Stimulated activated CD8-positive, alpha-beta memory T cell treated with anti-CD3 and anti-CD28 coated beads, Interleukin-12 subunit alpha, Interleukin-12 subunit beta, amount 100 ng/mL, for 24 hours (primary cell): ENCODE data around the gene CCDC24.

Source experiments
- DNase-seq: peaks from one replicate; pipeline ENCODE4 v3.0.0-alpha.2; 2020; ENCODE audit errors: extremely low read depth

The CCDC24 gene

DNA sequence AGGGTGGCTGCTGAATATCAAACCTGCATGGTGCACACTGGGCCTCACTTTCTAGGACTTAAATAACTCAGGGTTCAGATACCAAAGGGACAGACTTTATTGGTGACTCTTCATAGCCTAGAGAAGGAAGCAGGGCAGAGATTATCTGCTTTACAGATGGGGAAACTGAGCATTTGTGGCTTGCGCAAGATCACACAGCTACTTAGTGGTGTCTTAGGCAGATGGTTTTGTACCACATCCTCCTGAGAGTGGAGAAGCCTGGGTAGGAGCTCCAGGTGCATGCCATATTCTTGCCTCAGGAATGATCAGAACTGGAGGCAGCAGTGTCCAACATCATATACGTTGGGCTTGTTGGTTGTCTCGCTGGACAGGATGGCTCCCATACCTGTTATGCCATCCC lies 28.4 kb upstream of the CCDC24 start:
- DNase-seq: no peak

DNA sequence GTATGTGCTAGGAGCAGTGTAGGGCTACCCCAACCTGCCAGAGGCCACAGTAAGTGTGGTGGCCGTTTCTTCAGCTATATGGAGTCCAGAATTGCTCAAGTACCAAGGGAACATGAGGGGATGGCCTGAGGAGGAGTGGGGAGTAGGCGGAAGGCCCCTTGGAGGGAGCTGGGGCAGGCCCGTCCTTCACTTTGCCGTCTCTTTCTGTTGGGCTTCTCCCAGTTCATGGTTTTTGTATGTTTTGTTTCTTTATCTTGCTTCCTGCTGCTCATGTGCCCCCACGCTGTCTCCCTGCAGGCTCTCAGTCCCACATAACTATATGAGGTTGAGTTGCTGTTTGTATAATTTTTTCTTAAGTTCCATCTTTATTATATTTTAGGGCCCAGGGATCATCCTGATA lies 27.5 kb upstream of the CCDC24 start:
- no peak for DNase-seq

DNA sequence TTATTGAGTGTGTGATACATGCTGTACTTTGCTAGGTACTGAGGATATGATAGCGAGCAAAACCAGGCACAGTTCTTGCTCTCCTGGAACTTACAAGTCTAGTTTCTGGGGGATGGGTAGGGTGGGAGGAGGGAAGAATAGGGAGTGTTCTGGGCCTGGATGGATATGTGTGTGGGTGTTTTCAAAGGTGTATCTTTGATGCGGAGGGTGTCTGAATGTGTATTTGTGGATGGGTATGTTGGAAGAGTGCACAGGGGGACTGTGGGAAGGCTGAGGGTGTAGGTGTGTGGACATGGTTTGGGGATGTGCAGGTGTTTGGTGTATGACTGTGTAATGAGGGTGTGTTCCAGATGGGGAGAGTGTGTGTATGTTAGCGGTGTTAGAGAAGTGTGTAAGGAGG lies 26.1 kb upstream of the CCDC24 start:
- DNase-seq: no peak

DNA sequence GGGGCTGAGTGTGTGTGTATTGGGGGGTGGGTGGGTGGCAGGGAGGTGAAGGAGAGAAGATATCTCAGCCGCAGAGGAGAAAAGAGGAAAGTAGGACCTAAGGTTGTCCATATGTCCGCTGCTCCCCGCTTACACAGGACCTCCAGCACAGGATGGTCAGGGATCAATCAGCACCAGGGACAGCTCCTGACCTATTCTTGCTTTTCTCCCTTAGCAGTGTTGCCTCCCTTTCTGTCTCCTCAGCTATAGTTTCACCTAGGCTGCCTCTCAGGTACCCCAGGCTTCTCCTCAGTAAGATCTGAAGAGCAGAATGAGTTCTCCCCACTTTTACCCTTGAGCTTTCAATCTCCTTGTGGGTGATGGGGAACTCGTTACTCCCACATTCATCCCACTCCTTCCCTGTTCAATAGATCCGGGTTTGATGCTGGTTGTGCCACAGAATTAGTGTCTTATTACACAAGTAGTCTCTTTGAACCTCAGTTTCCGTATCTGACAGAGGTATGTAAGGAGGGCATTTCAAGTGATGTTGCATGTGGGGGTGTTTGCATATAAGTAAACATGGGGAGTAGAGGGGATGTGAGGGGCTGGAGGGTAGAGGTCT lies 23.0 kb upstream of the CCDC24 start:
- DNase-seq: no peak

DNA sequence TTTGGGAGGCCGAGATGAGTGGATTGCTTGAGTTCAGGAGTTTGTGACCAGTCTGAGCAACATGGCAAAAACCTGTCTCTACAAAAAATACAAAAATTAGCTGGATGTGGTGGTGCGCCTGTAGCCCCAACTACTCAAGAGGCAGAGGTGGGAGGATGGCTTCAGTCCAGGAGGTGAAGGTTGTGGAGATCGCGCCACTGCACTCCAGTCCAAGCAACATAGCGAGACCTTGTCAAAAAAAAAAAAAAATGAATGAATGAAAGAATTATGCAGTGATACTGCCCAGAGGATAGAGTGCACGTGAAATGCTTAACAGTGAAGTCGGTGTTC lies 22.0 kb upstream of the CCDC24 start:
- no peak for DNase-seq

DNA sequence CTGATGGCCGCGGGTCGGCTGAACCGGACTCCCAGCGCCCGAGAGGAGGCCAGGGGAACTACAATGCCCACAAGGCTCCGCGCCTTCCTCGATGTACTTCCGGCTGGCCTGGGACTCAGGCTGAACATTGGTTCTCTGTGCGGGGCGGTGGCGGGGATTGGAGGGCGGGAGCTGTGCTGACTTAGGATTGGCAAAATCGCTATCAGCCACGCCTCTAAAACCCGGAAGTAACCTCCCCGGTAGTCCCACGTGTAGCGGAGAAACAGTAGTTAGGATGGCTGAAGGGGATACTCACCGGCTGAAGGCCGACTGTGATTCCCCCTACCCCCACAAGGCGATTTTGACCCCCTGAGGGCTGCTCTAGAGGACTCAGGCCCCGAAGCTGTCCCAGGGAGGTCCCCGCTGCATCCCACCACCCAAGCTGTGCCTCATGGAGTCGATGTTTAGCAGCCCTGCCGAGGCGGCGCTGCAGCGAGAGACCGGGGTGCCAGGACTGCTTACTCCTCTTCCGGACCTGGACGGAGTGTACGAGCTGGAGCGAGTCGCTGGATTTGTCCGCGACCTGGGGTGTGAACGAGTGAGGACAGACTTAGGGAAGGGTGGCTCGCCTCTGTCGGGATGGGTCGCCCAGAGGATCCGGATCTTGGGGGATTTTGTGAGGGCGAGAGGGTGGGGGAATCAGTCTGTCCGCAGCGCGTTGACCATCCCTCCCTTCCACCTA lies 21.5 kb upstream of the CCDC24 start, which contains the start of gene DPH2:
TSS of gene DPH2 (plus strand) at position 265 of the 721 bp plus-strand sequence. CDS start at position 431, 166 bp downstream.
- DNase-seq: peak; percentile 94

DNA sequence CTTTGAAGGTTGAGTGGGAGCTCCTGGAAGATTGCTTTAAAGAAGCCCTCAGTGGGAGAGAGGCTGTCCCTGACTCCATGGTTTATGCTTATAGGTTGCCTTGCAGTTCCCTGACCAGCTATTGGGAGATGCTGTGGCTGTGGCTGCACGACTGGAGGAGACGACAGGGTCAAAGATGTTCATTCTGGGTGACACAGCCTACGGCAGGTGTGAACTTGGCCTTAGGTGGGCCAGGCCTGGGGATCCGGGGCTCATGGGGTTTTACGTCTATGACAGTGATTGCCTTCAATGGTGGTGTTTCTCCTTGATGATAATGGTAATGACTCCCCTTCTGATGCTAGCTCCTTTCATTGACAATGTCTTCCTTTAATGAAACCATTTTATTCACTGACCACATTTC lies 20.9 kb upstream of the CCDC24 start:
- DNase-seq: no peak

DNA sequence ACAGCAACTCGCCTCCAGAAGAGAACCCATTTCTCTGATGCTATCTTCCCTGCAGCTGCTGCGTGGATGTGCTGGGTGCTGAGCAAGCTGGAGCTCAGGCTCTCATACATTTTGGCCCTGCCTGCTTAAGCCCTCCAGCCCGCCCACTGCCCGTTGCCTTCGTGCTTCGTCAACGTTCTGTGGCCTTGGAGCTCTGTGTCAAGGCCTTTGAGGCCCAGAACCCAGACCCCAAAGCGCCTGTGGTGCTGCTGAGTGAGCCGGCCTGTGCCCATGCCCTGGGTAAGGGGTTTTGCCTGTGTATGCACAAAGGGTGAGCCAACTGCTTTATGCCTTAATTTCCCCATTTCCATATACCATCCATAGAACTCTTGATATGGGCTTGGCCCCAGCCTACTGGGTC lies 20.5 kb upstream of the CCDC24 start:
- no peak for DNase-seq

DNA sequence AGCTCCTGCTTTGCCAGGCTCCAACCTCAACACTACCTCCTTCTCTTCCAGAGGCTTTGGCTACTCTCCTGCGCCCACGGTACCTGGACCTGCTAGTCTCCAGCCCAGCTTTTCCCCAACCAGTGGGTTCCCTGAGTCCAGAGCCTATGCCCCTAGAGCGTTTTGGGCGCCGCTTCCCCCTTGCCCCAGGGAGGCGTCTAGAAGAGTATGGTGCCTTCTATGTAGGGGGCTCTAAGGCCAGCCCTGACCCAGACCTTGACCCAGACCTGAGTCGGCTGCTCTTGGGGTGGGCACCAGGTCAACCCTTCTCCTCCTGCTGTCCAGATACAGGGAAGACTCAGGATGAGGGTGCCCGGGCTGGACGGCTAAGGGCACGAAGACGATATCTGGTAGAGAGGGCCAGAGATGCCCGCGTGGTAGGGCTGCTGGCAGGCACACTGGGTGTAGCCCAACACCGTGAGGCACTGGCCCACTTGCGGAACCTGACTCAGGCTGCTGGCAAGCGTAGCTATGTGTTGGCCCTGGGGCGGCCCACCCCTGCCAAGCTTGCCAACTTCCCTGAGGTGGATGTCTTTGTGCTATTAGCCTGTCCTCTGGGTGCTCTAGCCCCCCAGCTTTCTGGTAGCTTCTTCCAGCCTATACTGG lies 19.9 kb upstream of the CCDC24 start:
- DNase-seq: no peak

DNA sequence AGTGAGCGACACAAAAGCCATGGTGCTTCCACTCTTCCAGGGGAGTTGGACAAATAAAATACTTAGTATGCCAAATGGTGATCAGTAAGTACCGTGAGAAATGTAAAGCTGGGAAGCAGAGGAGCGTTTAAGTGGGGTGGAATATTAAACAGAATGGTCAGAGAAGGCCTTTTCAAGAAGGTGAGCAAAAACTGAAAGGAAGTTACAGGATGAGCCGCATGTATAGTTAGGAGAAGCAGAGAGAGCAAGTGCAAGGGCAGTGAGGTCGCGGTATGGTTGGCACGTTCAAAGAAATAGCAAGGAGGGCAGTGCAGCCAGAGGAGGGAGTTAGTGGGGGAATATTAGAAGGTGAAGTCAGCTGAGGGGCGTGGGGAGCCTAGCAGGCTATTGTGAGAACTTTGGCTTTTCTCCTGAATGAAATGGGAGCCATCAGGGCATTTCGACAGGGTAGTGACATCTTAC lies 17.4 kb upstream of the CCDC24 start:
- no peak for DNase-seq

DNA sequence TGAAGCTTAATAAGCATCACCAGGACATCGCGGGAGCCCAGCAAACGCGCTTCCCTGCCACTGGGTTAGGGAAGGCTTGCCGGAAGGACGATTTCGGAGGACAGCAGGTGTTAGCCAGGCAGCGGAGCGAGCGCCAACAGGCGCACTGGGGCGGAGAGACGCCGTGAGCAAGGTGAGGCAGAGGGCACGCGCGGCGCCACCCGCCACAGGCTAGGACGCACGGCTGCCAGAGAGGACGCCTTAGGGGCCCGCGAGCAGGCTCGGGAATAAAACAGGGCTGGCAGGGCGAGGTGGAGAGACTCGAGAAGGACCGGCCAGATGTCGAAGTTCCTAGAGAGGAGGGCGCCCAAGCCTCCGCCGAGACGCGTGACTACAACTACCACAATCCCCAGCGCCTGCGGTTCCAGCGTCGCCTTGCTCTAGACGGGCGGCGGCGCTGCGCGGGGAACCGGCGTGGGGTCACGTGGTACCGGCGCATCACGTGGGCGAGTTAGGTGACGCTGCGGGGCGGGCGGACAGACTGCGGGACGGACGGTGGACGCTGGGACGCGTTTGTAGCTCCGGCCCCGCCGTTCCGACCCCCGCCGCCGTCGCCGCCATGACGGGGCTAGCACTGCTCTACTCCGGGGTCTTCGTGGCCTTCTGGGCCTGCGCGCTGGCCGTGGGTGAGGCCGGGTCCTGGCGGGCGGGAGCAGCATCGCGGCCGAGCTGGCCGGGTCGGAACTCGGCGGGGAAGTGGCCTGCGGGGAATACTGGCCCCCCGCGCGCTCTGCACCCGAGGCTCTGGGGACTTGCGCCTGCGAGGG lies 16.8 kb upstream of the CCDC24 start, which contains the start of gene ATP6V0B:
TSS of gene ATP6V0B (plus strand) at position 518 of the 806 bp plus-strand sequence. CDS start at position 599, 81 bp downstream.
- DNase-seq: peak; percentile 95

DNA sequence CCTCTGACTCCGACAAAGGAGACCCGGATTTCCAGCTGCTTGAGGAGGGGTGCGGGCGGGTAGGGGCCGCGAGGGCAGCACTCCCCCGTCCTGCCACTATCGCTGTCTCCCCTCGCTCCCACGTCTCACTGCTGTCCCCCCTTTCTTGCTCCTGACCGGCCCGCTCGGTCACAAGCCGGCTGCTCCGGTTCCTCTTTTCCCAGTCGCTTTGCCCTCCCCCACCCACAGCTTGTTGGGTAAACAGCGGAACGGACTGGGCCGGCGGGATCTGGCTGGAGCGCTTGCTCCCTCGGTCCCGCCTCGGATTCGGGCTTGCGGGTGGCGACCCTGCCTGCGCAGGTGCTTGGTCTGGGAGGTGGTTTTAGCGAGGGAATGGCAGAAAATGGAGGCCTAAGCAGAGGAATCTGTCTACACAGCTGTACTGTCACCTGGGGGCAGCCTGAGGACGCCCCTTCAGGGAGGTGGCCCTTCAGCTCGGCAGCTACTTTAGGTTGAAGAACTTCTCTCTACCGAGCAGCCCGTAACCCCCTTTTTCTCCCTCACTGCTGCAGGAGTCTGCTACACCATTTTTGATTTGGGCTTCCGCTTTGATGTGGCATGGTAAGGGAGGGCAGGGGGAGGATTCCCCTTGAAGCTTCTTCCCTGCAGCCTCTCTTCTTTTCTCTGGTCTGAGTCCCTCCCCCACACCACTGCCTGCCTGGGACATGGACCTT lies 16.0 kb upstream of the CCDC24 start:
- DNase-seq: no peak

DNA sequence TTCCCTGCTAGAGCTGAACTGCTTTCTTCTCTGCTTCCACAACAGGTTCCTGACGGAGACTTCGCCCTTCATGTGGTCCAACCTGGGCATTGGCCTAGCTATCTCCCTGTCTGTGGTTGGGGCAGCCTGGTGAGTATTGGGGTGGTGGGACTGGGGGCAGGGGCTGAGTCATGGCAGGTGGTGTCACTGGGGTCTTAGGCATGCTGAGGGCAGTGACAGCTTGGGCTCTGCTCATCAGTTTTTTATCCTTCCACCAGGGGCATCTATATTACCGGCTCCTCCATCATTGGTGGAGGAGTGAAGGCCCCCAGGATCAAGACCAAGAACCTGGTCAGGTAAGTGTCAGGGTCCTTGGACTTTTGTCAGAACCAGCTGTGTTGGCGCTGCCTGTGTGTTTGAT lies 15.4 kb upstream of the CCDC24 start:
- no peak for DNase-seq

DNA sequence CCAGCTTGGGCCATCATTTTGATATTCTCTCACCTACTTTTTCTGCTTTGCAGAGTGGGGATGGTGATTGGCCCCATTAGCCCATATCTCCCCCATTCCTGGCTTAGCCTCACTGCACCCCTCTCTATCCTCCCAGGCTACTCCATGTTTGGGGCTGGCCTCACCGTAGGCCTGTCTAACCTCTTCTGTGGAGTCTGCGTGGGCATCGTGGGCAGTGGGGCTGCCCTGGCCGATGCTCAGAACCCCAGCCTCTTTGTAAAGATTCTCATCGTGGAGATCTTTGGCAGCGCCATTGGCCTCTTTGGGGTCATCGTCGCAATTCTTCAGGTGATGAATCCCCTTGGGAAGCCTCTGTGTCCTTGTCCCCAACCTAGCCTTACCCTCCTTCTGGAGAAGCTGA lies 14.5 kb upstream of the CCDC24 start:
- no peak for DNase-seq

DNA sequence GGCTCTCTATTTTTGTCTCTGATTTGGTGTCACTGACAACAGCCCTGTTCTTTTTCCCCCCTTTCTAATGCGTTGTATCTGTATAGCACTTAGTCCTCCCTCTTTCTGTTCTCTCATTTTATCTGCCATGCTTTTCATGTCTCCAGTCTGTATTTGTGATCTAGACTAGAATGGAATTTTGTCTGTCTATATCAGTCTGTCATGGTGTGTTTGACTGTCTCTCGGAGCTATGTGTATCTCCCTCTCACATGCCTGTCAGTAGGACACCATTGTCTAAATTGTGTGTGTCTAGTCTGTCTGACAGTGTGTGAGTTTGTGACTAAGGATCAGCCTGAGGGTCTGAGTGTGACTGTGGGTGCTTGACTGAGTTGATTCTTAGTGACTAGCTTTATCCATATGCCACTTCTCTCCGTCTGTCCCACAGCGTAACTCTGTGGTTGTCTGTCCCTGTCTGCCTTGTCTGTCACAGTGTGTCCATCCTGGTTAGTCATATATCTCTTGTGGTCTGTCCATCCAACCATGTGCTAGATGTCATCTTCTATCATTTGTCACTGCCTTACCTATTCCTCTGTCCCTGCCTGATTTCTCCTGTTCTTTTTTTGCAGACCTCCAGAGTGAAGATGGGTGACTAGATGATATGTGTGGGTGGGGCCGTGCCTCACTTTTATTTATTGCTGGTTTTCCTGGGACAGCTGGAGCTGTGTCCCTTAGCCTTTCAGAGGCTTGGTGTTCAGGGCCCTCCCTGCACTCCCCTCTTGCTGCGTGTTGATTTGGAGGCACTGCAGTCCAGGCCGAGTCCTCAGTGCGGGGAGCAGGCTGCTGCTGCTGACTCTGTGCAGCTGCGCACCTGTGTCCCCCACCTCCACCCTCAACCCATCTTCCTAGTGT lies 13.8 kb upstream of the CCDC24 start:
- no peak for DNase-seq

DNA sequence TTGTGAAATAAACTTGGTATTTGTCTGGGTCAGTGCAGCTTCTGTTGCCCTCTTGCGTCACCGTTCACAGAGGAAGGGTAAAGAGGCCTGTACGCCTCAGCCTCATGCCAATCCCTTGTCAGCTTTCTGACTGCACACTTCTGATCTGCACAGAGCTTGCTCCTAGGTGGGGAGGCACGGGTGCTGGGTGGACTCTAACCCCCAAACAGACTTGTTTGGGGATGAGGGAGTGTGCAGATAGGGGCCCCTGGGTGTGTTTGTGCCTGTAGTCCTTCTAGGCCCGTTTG lies 13.2 kb upstream of the CCDC24 start:
- no peak for DNase-seq

DNA sequence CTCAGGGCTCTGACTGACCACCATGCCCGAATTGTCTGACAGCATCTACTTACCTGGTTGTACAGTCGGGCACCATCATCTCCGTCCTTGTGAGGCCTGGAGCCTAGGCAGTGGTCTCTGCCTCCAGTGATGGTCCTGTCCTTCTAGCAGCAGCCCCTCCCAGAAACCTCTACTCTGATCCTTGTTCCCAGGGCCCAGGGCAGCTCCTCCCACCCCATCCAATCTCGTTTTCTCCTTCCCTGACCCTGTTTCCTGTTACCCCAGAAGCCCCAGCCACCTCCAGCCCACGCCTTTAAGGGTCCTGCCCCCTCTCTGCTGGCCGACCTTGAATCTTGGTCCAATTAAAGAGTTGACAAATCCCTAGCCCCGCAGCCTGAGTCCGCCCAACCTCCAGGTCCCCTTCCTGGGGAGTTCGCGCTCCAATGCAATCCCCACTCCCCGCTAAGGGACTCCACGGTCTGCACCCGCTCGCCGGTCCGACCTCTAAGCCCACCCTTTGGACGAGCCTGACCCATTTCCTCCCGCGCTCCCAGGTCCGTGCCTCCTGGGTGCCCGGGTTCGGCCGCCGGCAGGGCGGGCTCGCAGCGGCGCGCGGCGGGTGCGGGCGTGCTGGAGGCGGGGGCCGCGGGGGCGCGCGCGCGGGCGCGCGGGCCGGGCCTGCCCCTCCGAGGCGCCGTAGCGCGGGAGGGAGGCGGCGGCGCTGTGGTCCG lies 12.7 kb upstream of the CCDC24 start, which contains the start of gene B4GALT2:
TSS of gene B4GALT2 (plus strand) at position 660 of the 710 bp plus-strand sequence. CDS start 1,951 bp downstream, outside the sequence.
- DNase-seq: no peak

DNA sequence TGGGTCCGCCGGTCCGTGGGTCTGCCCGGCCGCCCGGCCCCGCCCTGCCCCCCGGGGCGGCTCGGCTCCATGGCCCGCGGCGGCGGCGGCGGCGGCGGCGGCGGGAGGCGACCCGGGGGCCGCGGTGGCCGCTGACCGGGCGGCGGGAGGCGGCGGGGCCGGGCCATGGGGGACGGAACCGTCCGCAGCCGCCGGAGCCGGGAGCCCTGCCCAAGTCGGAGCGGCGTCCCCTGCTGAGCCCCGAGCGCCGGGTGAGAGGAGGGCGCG lies 12.2 kb upstream of the CCDC24 start:
- DNase-seq: no peak

DNA sequence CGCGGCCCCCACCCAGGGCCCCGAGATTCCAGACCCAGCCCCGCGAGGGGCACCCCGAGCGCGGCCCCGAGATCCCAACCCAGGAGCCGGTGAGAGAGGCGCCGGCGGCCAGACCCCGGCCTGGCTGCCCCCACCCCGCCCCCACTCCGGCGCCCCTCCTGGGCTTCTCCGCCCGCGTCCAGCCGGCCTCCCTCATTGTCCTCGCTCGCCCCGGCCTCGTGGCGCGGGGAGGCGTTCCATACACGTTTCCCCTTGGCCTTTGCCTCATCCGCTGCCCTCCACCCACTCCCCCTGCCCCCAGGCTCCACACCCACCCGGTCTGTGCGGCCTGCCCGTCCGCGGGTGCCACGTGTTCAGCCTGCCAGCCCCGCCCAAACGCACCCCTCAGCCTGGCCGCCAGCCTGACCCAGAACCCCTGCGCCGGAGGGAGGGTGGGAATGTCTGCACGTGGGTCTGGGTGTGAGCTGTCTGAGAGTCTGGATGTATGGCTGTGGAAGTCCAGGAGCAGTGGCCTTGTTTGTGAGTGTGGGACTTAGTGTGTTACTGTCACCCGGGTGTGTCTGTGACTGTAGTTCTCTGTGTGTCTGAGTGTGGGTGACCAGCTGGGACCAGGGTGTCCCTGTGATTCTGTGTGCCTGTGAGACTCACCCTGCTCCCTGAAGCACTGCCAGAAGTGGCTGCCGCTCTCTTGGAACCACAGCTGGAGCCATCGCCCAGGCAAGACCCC lies 11.7 kb upstream of the CCDC24 start:
- DNase-seq: no peak
